ENCODE data around the gene PFN1. TPM values are rescaled to one million over a fixed set of nuclear protein-coding genes. Genes with fewer than 3 reads are reported as not detected.
A peak's percentile ranks its signal among the peaks of the same experiment; 100 is the strongest.

The PFN1 gene
- total RNA-seq, 1 donor from 2014 or later: 874 TPM

- Mint-ChIP-seq H3K4me1 (ENCODE audit: unreplicated experiment) (peaks cover 10% of the 10 kb centered on the region), H3K27me3 (ENCODE audit: unreplicated experiment) (peaks cover 20% of the 10 kb centered on the region), H3K27ac (ENCODE audit: unreplicated experiment) (no peak overlapping the region), H3K4me3 (ENCODE audit: unreplicated experiment) (no peak overlapping the region), H3K9me3 (ENCODE audit: unreplicated experiment) (no peaks in the 10 kb centered on the region), H3K36me3 (ENCODE audit: low read depth, unreplicated experiment) (peaks cover 11% of the 10 kb centered on the region)
- no peak for TF ChIP-seq CTCF (IDR thresholded peaks at IDR 0.05; ENCODE audit: unreplicated experiment)
- DNase-seq (ENCODE audit: low spot score): no peak
Measured at GRCh38 chr17:4901648-4902344, 46.5 kb downstream of the PFN1 start.

- Mint-ChIP-seq H3K27ac (ENCODE audit: unreplicated experiment) (no peak overlapping the region), H3K9me3 (ENCODE audit: unreplicated experiment) (no peaks in the 10 kb centered on the region), H3K27me3 (ENCODE audit: unreplicated experiment) (peaks cover 19% of the 10 kb centered on the region), H3K4me1 (ENCODE audit: unreplicated experiment) (peaks cover 10% of the 10 kb centered on the region), H3K4me3 (ENCODE audit: unreplicated experiment) (no peak overlapping the region), H3K36me3 (ENCODE audit: low read depth, unreplicated experiment) (peaks cover 12% of the 10 kb centered on the region)
- no peak for DNase-seq (ENCODE audit: low spot score)
- TF ChIP-seq CTCF (IDR thresholded peaks at IDR 0.05; ENCODE audit: unreplicated experiment): no peak
Measured at GRCh38 chr17:4901108-4901647, 47.2 kb downstream of the PFN1 start.

- peak; percentile 22 for DNase-seq (ENCODE audit: low spot score)
- no peak for TF ChIP-seq CTCF (IDR thresholded peaks at IDR 0.05; ENCODE audit: unreplicated experiment)
- Mint-ChIP-seq H3K4me3 (ENCODE audit: unreplicated experiment) (peak overlapping the region; percentile 63), H3K36me3 (ENCODE audit: low read depth, unreplicated experiment) (peaks cover 18% of the 10 kb centered on the region), H3K9me3 (ENCODE audit: unreplicated experiment) (no peaks in the 10 kb centered on the region), H3K27me3 (ENCODE audit: unreplicated experiment) (peaks cover 22% of the 10 kb centered on the region), H3K27ac (ENCODE audit: unreplicated experiment) (no peak overlapping the region), H3K4me1 (ENCODE audit: unreplicated experiment) (peaks cover 10% of the 10 kb centered on the region)
Measured at GRCh38 chr17:4900231-4901107, 47.9 kb downstream of the PFN1 start.

- Mint-ChIP-seq H3K36me3 (ENCODE audit: low read depth, unreplicated experiment) (peaks cover 25% of the 10 kb centered on the region), H3K27me3 (ENCODE audit: unreplicated experiment) (peaks cover 26% of the 10 kb centered on the region), H3K9me3 (ENCODE audit: unreplicated experiment) (no peaks in the 10 kb centered on the region), H3K27ac (ENCODE audit: unreplicated experiment) (peak within 1 kb of the TSS; percentile 64), H3K4me1 (ENCODE audit: unreplicated experiment) (peaks cover 10% of the 10 kb centered on the region), H3K4me3 (ENCODE audit: unreplicated experiment) (peak within 1 kb of the TSS; percentile 87)
- peak; percentile 73 for DNase-seq (ENCODE audit: low spot score)
- TF ChIP-seq CTCF (IDR thresholded peaks at IDR 0.05; ENCODE audit: unreplicated experiment): no peak
Measured at GRCh38 chr17:4899341-4900230, 48.7 kb downstream of the PFN1 start, which contains the start of gene C17orf107. C17orf107 (plus strand) TSS chr17:4899536; CDS start chr17:4899763, 227 bp downstream.

Measured in endothelial cell (in vitro differentiated cells).